Measurements from ENCODE around the gene DYNLT4.

- TF ChIP-seq CTCF (IDR thresholded peaks at IDR 0.05) (peak; percentile 43 to 86 (median 79)), POLR2A (IDR thresholded peaks at IDR 0.05) (no peak)
These were observed 28.9 kb upstream of the DYNLT4 start for GRCh38 chr1:44835738-44836675.

Data from thyroid gland (tissue), 4 donors.